ENCODE measurements around the gene BLACAT1.

- TF ChIP-seq ESRRG (CRISPR knock-in tag; IDR thresholded peaks at IDR 0.05) (no peak), CSDC2 (CRISPR knock-in tag; IDR thresholded peaks at IDR 0.05) (no peak), ZNF565 (CRISPR knock-in tag; conservative IDR thresholded peaks at IDR 0.05; ENCODE audit: low read depth) (no peak), BACH2 (CRISPR knock-in tag; IDR thresholded peaks at IDR 0.05; ENCODE audit: borderline replicate concordance) (no peak), PATZ1 (CRISPR knock-in tag; IDR thresholded peaks at IDR 0.05; ENCODE audit: borderline replicate concordance) (no peak), ZFP3 (CRISPR knock-in tag; IDR thresholded peaks at IDR 0.05) (no peak), ISL1 (CRISPR knock-in tag; IDR thresholded peaks at IDR 0.05) (no peak), RARB (CRISPR knock-in tag; IDR thresholded peaks at IDR 0.05) (no peak)
These were observed 15.7 kb downstream of the BLACAT1 start for GRCh38 chr1:205440121-205440475.
